Pancreas (tissue), 10 donors: ENCODE results near the gene WNK4. TPM values are rescaled to one million over a fixed set of nuclear protein-coding genes. Genes with fewer than 3 reads are reported as not detected.
A peak's percentile ranks its signal among the peaks of the same experiment; 100 is the strongest.

Experiments used
- ATAC-seq, 4 donors: fragments of 200-7000 bp; cut with Tn5 transposase; one replicate each; pipeline versions ENCODE4 v1.8.0 to v1.9.1; 2020; ENCODE audit warnings: mild to moderate bottlenecking in 4 of 4, moderate library complexity in 4 of 4
- DNase-seq, 6 donors: peaks; one replicate each; pipeline ENCODE4 v3.0.0-alpha.2; 2020
- FAIRE-seq: peaks from 2 replicates; lab custom pipeline; 2012; peaks lifted over from hg19 to GRCh38; lab: Jason Lieb, UNC
- H3K27ac ChIP-seq, 4 donors: fragments of 200-600 bp; sonication (generic); 1 replicate in 3 of 4; 2 replicates in 1 of 4; pipeline versions ENCODE4 v1.5.0 to v1.8.0; 2020
- H3K27me3 ChIP-seq, 4 donors: fragments of 200-600 bp; one replicate each; pipeline ENCODE4 v1.8.0; 2021
- H3K36me3 ChIP-seq, 3 donors: fragments of 200-600 bp; sonication (generic) in 1 of 3; one replicate each; pipeline versions ENCODE4 v1.5.0 to v1.8.0; 2020 to 2021
- H3K4me1 ChIP-seq, 3 donors: fragments of 200-600 bp; one replicate each; pipeline ENCODE4 v1.8.0; 2021
- H3K4me3 ChIP-seq, 4 donors: fragments of 200-600 bp; sonication (generic) in 2 of 4; one replicate each; pipeline versions ENCODE4 v1.5.0 to v1.8.0; 2020 to 2021
- H3K9me3 ChIP-seq, 4 donors: fragments of 200-600 bp; one replicate each; pipeline ENCODE4 v1.8.0; 2021
- WGBS, 2 donors: extraction: QIAGEN DNeasy Blood & Tissue Kit; methylation state at CpG; one replicate each; pipeline ENCODE4 v1.1.7; 2013; 5-methylcytosine and 5-hydroxymethylcytosine counted together
- intact Hi-C, 3 donors: fragments of 100-400 bp; cut with DNase I; formaldehyde crosslinking; loops; one replicate each; pipeline versions ENCODE4 v1.11.1 to v1.14.2; 2022
- polyA plus RNA-seq, 2 donors: library from polyadenylated mRNA; stranded (reverse); fragments of 200-250 nt; gene quantifications; one replicate each; pipeline ENCODE4 v1.2.3, GENCODE V29; 2013
- total RNA-seq, 6 donors: library from RNA; stranded (reverse); fragmentation: NEBNext Ultra II Directional in 4 of 6; extraction: Animal tissue kit (Norgen Biotek cat#: 25700) in 4 of 6; gene quantifications; one replicate each; pipeline versions ENCODE4 v1.2.1 to v1.2.4, GENCODE V29; 2021 to 2023
- TF ChIP-seq, protein P1 (sequence below), 4 donors: fragments of 200-600 bp; sonication (generic) in 3 of 4; IDR thresholded peaks; one replicate each; pipeline versions ENCODE4 v1.5.0 to v1.8.0; 2021; ENCODE audit warnings: antibody characterized with exemption in 4 of 4
- donor health status: healthy with polysubstance abuse.
- donor health status: DM: no; HTN: no; CAD: no; lungs with moderate emphysema.
- donor health status: DM: no; HTN: no; CAD: no.
- donor health status: control.
- donor health status: control.
- donor health status: Bipolar disorder and iron deficiency.
- donor health status: DM: yes; HTN: yes; CAD: no.
- donor health status: DM: no; HTN: no; CAD: no.
- donor health status: DM: no; HTN: no; CAD: no.
- donor health status: DM: yes; HTN: yes; CAD: no.

WNK4 gene
- total and polyA plus RNA-seq, 8 donors, result 0.19 to 4.7 (median 0.53) TPM

DNA sequence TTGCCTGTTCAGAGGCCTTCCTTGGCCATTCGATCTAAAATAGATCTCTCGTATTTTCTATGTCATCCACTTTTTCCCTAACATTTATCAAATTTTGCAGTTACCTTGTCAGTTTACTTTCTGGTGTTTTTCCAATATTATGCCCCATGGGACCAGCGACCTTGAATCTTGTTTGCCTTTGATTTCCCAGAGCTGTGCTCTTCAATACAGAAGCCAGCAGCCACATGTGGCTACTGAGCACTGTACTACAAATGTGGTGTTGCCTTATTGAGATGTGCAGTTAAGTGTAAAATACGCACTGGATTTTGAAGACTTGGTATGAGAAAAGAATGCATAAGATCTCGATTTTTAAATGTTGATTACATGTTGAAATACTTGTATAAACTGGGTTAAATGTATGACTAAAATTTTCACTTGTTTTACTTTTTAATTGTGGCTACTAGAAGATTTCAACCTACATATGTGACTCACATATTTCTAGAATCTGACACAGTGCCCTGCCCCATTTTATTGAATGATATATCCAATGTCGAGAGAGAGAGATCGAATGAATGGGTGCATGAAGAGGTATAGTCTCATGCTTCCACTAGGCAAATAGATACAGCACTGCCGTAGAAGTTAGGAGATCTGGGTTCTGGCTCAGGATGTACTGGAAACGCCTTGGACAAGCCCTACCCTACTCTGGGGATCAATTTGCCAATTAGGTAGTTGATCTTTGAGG is 52.0 kb downstream of the WNK4 start:
- TF ChIP-seq, protein P1, sequence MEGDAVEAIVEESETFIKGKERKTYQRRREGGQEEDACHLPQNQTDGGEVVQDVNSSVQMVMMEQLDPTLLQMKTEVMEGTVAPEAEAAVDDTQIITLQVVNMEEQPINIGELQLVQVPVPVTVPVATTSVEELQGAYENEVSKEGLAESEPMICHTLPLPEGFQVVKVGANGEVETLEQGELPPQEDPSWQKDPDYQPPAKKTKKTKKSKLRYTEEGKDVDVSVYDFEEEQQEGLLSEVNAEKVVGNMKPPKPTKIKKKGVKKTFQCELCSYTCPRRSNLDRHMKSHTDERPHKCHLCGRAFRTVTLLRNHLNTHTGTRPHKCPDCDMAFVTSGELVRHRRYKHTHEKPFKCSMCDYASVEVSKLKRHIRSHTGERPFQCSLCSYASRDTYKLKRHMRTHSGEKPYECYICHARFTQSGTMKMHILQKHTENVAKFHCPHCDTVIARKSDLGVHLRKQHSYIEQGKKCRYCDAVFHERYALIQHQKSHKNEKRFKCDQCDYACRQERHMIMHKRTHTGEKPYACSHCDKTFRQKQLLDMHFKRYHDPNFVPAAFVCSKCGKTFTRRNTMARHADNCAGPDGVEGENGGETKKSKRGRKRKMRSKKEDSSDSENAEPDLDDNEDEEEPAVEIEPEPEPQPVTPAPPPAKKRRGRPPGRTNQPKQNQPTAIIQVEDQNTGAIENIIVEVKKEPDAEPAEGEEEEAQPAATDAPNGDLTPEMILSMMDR (IDR thresholded peaks at IDR 0.05), result no peak
- DNase-seq (no peak), ATAC-seq (peak; percentile 29 to 59 (median 41)), FAIRE-seq (no peak)
- Histone ChIP-seq H3K27ac (peak overlapping the region; percentile 72 to 88 (median 85)), H3K36me3 (peaks cover 0 to 15% (median under 1%) of the 10 kb centered on the region in 3 donors), H3K27me3 (no peaks in the 10 kb centered on the region), H3K4me3 (peak overlapping the region; percentile 69 to 98 (median 93)), H3K4me1 (peaks cover 5 to 16% (median 11%) of the 10 kb centered on the region in 3 donors), H3K9me3 (no peaks in the 10 kb centered on the region)
- intact Hi-C loops, result no loop called here
- 12% methylated on average over 9 of the region's 9 CpGs for WGBS, 2 donors

DNA sequence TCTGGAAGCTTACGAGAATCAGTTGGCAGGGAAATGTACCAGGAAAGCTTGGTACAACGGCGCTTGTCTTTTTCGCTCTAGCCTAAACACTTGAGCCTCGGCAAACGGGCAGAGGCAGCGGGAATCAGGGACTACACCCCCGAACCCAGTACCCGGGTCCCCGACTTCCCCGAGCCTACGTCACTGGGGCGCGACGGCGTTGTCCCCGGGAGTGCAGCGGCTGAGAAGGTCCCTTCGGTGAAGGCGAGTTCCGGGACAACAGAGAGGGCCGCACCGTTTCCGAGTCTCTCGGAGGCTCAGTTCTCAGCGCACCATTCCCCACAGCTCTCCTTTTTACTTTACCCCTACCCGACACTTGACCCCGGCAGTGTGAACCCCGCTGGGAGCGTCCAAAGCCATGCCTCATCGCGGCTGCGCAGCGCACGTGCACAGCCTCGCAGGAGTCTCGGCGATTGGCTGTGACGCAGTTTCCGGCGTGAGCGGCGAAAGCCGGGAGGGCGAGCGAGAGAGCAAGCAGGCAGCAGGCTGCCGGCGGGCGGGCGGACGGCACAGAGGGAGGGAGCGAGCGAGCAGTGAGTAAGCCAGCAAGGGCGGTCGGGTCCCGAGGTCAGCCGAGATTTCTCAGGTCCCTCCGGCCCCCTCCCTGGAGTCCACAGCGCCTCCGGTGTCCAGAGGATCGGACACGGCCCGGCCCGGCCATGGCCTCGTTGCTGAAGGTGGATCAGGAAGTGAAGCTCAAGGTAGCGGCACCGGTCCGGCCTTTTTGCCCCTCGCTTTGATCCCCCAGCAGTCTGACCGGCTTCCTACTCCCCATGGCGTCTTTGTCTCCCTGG is 52.7 kb downstream of the WNK4 start, which contains the start of gene PSME3:
Gene PSME3 (plus strand): TSS at position 464 of the 833 bp plus-strand sequence. CDS start 235 bp downstream, at position 699.
- FAIRE-seq, result no peak
- Histone ChIP-seq H3K36me3 (peaks cover 0 to 22% (median 8%) of the 10 kb centered on the region in 3 donors), H3K9me3 (no peaks in the 10 kb centered on the region), H3K27me3 (no peaks in the 10 kb centered on the region), H3K27ac (peak within 1 kb of the TSS; percentile 72 to 88 (median 85)), H3K4me3 (peak within 1 kb of the TSS; percentile 69 to 98 (median 93)), H3K4me1 (peaks cover 5 to 16% (median 11%) of the 10 kb centered on the region in 3 donors)
- peak; percentile 92 to 98 (median 96) for ATAC-seq
- 0 to 1% methylated on average over 68 to 71 of the region's 71 CpGs for WGBS, 2 donors
- TF ChIP-seq, protein P1 (IDR thresholded peaks at IDR 0.05), result no peak
- peak; percentile 85 to 96 (median 90) for DNase-seq
- intact Hi-C loops, result no loop called here

GRCh38 chr17:42833767-42834422 is 53.5 kb downstream of the WNK4 start:
- Histone ChIP-seq H3K27me3 (no peaks in the 10 kb centered on the region), H3K36me3 (peaks cover 4 to 30% (median 13%) of the 10 kb centered on the region in 3 donors), H3K9me3 (no peaks in the 10 kb centered on the region), H3K4me3 (peak overlapping the region; percentile 69 to 98 (median 93)), H3K27ac (peak overlapping the region; percentile 72 to 88 (median 85)), H3K4me1 (peaks cover 5 to 16% (median 11%) of the 10 kb centered on the region in 3 donors)
- ATAC-seq (peak in 3 of 4 donors; percentile 2 to 7 (median 4)), DNase-seq (peak in 2 of 6 donors; percentile 40 to 59), FAIRE-seq (no peak)
- TF ChIP-seq, protein P1 (IDR thresholded peaks at IDR 0.05), result no peak
- intact Hi-C loops, result no loop called here
- 4 to 5% methylated on average over 18 of the region's 18 CpGs for WGBS, 2 donors

GRCh38 chr17:42835732-42836131 is 55.3 kb downstream of the WNK4 start:
- FAIRE-seq, result no peak

More at GRCh38 chr17:42835732-42836131, 55.3 kb downstream of the WNK4 start:
- TF ChIP-seq, protein P1 (IDR thresholded peaks at IDR 0.05), result no peak
- H3K36me3 ChIP-seq, result peaks cover 7 to 48% (median 23%) of the 10 kb centered on the region in 3 donors
- no peak for ATAC-seq
- no peaks in the 10 kb centered on the region for H3K27me3 ChIP-seq
- intact Hi-C loops, result no loop called here
- WGBS, 2 donors, result 91 to 98% methylated on average over 6 of the region's 6 CpGs
- H3K27ac ChIP-seq, result no peak overlapping the region
- no peak overlapping the region for H3K4me3 ChIP-seq
- no peaks in the 10 kb centered on the region for H3K9me3 ChIP-seq
- H3K4me1 ChIP-seq, result peaks cover 5 to 16% (median 11%) of the 10 kb centered on the region in 3 donors
- DNase-seq, result no peak
